Neural cell (in vitro differentiated cells): ENCODE measurements around the gene OXLD1.

ENCODE experiments used
- CTCF ChIP-seq: fragments of 450-650 bp; IDR thresholded peaks from 2 replicates; pipeline ENCODE4 v1.5.1; 2014; ENCODE audit warnings: antibody characterized with exemption, mild to moderate bottlenecking, moderate library complexity; ENCODE audit not compliant: poor library complexity, severe bottlenecking
- EP300 ChIP-seq: fragments of 450-650 bp; conservative IDR thresholded peaks from 2 replicates; pipeline ENCODE4 v1.6.1; 2014; ENCODE audit warnings: antibody characterized with exemption, mild to moderate bottlenecking, moderate library complexity; ENCODE audit not compliant: poor library complexity, severe bottlenecking
- POLR2AphosphoS5 ChIP-seq: IDR thresholded peaks from 2 replicates; pipeline ENCODE4 v1.6.1; 2012
- REST ChIP-seq: IDR thresholded peaks from 2 replicates; pipeline ENCODE4 v1.6.1; 2012; ENCODE audit warnings: borderline replicate concordance
- SMC3 ChIP-seq: fragments of 450-650 bp; conservative IDR thresholded peaks from 2 replicates; pipeline ENCODE4 v1.6.1; 2014; ENCODE audit warnings: antibody characterized with exemption, mild to moderate bottlenecking, moderate library complexity; ENCODE audit not compliant: poor library complexity
- TAF1 ChIP-seq: IDR thresholded peaks from 2 replicates; pipeline ENCODE4 v1.6.1; 2012; ENCODE audit warnings: low read depth

- TF ChIP-seq SMC3 (peak; percentile 22), CTCF (peak; percentile 6), EP300 (peak; percentile 20), POLR2AphosphoS5 (peak; percentile 89), REST (peak; percentile 52), TAF1 (peak; percentile 48)
These were observed at the start of gene OXLD1, which contains the start of gene CCDC137 for GRCh38 chr17:81666342-81667191.
